HG03095 (cell line): ENCODE data around the gene SPRYD4.

Experiments
- ATAC-seq: cut with Tn5 transposase; IDR thresholded peaks from one replicate; pipeline ENCODE4 v1.9.1; 2021; ENCODE audit warnings: moderate library complexity; ENCODE audit not compliant: unreplicated experiment

SPRYD4 gene

DNA sequence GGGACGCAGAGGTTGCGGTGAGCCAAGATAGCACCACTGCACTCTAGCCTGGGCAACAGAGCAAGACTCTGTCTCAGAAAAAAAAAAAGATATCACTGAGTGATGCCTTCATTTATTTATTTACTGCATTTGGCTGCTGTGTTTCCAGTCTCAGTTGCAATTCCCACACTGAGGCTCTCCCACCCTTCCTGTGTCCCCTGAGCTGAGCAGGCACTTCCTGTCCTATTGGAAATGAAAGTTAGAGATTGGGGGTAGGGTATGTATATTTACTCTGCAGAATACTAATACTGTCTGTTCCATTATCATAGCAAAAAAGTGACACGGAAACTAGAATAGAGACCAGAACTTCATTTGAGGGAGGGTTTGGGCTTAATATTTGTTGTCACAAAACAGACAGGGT lies 51.7 kb downstream of the SPRYD4 start:
- no peak for ATAC-seq

DNA sequence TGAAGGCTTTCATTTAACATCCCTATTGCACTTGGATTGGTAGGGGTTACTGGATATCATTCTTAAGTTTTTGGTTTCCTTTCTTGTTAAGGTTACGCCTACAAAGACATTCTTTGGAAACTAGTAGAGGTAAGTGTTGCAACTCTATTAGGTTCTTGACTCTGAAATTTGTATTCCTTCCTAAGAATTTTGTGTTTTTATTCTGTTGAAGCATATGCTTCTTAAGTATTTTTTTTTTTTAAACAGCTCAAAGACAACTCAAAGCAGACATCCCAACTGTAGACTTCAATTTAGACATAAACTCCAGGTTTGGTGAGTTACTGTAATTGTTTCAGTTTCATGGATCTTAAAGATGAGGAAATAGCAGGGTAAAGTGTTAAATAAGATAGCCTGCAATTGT lies 52.1 kb downstream of the SPRYD4 start:
- no peak for ATAC-seq

DNA sequence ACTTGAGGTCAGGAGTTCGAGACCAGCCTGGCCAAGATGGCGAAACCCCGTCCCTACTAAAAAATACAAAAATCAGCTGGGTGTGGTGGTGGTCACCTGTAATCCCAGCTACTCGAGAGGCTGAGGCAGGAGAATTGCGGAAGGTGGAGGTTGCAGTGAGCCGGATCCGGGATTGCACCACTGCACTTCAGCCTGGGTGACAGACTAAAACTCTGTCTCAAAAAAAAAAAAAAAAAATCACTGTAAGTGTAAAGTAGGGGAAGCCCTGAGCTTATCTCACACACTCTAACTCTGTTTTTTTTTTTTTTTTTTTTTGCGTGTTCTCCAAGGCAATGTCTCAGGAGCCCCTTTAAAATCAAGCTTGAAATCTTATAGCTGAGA lies 52.8 kb downstream of the SPRYD4 start:
- no peak for ATAC-seq

DNA sequence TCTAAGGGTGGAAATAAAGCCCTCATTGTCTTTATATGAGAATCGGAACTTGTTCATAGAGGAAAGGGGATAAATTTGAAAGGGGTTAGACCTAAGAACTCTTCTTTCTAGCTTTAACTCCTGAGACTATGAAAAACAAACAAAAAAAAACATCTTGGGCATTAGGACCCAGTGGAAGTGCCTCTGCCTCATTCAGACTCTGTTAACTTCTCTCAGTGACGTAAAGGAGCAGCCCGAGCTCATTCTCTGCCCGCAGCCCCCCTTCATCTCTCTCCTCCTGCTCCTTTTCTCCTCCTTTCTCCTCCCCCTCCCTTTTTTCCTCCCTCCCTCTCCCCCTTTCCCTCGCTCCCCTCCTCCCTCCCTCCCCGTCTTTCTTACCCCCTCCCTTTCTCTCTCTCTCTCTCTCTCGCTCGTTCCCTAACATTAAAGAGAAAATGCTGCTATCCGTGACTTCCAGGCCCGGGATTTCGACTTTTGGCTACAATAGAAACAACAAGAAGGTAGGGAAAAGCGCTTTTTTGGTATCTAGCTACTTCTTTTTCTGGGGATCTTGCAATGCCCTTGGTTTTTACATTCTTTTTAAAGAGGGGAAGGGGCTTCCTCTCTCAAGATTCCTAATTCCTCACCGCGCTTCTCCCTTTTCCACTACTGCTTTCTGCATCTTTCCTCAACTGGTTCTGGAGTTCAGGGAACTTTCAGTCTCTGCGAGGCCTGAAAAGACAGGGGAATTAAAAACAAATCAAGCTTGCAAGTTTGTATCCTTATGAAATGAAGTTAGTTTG lies 53.4 kb downstream of the SPRYD4 start, which contains the start of gene RBMS2:
TSS of gene RBMS2 (plus strand) at position 231 of the 782 bp plus-strand sequence. CDS start at position 435, 204 bp downstream.
- ATAC-seq, result no peak

DNA sequence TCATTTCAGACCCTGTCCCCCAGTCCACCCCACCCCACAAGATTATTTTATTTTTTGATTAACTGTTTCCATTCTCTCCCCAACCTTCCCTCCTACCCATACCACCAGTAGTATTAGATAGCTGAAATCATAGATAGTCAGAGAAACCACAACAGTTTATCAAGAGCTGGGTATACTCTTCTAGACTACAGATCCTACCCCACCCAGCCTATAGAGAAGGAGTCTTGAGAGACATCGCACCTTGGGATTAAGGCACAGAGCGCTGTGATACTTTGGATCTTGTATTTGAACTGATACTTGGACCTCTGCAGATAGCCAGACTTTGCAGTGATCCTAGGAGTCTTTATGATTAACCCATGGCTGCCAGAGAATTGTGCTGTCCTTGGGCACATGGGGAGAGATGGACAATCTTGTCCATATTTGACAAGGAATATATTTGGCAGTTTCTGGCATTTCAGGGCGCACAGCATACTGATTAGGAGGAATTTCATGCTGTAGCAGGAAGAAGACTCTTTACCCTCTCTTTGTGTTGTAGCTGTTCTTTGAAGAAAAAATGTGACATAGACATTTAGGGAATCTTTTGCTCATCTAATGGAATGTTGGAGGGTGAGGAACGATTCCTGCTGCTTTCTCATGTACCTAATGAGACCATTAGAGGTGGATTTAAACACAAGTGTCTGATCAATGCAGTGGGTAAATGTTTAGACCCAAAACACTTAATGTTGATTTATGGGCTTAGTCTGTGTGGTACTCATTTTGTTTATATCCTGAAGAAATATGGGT lies 54.2 kb downstream of the SPRYD4 start:
- no peak for ATAC-seq

DNA sequence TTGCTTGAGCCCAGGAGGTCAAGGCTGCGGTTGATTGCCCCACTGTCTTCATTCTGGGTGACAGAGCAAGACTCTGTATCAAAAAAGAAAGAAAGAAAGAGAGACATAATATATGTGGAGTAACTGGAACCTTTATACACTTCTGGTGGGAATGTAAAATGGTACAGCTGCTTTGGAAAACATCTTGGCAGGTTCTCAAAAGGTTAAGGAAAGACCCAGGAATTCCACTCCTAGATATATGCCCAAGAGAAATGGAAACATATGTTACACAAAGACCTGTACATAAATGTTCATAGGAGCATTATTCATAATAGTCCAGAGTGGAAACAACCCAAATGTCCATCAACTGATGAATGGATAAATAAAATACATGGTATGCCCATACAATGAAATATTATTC lies 60.5 kb downstream of the SPRYD4 start:
- ATAC-seq, result no peak
